ENCODE results near the gene AQP3. TPM values are rescaled to one million over a fixed set of nuclear protein-coding genes. Genes with fewer than 3 reads are reported as not detected.

AQP3 gene
- total RNA-seq, 1 experiment from 2014 or later: 1.0 TPM

DNA sequence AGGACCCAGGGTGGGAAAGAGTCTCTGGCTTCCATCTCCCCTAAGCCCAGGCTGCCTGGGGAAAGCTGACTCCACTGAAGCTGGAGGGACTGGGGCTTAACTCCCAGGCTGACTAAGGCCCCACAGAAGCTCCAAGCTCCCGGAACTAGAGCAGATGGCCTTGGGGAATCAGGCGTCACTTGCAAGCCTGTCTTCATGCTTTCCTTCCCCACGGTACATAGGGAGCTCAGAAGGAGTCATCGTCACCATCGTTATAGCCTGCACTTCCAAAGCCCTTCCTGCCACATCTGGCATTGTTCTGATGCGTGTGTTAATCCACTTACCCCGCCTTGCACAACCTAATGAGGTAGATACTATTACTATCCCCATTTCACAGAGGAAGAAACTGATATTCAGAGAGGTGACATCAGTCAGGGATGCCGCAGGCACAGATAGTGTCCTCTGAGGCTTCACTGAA lies 11.5 kb downstream of the AQP3 start:
- no peak for TF ChIP-seq CTCF (IDR thresholded peaks at IDR 0.05)
- TF ChIP-seq SIN3A (IDR thresholded peaks at IDR 0.05; ENCODE audit: borderline replicate concordance, insufficient read depth, low read depth, low read length): no peak
- TF ChIP-seq TCF7L2 (IDR thresholded peaks at IDR 0.05; ENCODE audit: low read depth, low read length): no peak
- no peak for TF ChIP-seq POLR2AphosphoS5 (IDR thresholded peaks at IDR 0.05; ENCODE audit: low read depth, low read length)
- TF ChIP-seq, protein P1, sequence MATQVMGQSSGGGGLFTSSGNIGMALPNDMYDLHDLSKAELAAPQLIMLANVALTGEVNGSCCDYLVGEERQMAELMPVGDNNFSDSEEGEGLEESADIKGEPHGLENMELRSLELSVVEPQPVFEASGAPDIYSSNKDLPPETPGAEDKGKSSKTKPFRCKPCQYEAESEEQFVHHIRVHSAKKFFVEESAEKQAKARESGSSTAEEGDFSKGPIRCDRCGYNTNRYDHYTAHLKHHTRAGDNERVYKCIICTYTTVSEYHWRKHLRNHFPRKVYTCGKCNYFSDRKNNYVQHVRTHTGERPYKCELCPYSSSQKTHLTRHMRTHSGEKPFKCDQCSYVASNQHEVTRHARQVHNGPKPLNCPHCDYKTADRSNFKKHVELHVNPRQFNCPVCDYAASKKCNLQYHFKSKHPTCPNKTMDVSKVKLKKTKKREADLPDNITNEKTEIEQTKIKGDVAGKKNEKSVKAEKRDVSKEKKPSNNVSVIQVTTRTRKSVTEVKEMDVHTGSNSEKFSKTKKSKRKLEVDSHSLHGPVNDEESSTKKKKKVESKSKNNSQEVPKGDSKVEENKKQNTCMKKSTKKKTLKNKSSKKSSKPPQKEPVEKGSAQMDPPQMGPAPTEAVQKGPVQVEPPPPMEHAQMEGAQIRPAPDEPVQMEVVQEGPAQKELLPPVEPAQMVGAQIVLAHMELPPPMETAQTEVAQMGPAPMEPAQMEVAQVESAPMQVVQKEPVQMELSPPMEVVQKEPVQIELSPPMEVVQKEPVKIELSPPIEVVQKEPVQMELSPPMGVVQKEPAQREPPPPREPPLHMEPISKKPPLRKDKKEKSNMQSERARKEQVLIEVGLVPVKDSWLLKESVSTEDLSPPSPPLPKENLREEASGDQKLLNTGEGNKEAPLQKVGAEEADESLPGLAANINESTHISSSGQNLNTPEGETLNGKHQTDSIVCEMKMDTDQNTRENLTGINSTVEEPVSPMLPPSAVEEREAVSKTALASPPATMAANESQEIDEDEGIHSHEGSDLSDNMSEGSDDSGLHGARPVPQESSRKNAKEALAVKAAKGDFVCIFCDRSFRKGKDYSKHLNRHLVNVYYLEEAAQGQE (IDR thresholded peaks at IDR 0.05; ENCODE audit: insufficient read depth in 1 of 2, low read depth in 2 of 2, low read length in 1 of 2): no peak
- intact Hi-C loops (cut with micrococcal nuclease; ENCODE audit: unreplicated experiment): no loop called here
- in situ Hi-C loops (cut with HindIII; ENCODE audit: low pct_unique_long_range_greater_than_20kb, low sequenced_read_pairs): no loop called here
- ATAC-seq (no peak), DNase-seq (ENCODE audit: low read depth, low spot score) (no peak)
- Histone ChIP-seq H3K27me3 (ENCODE audit: control insufficient read depth, insufficient read depth, low read length) (no peaks in the 10 kb centered on the region), H3K4me3 (ENCODE audit: low read depth in 2 of 2, low read length in 2 of 2) (no peak overlapping the region), H3K9me3 (ENCODE audit: control insufficient read depth, insufficient read depth, low read depth, low read length) (no peaks in the 10 kb centered on the region), H3K4me1 (ENCODE audit: control insufficient read depth, insufficient read depth, low read length) (no peaks in the 10 kb centered on the region), H3K36me3 (ENCODE audit: control insufficient read depth, insufficient read depth, low read length) (no peaks in the 10 kb centered on the region), H3K27ac (ENCODE audit: low read length) (no peak overlapping the region)
- no TSS peak for BruUV-seq (replicated peaks)
- POLR2A ChIA-PET: interaction anchor here (0.6 kb wide), 1 partner anchor 302 kb away, joined by 21 read pairs; no protein-coding TSS in a partner anchor
- CTCF ChIA-PET: interaction anchor here (1.1 to 1.4 kb wide), 2 partner anchors 11 to 32 kb away, joined by 4 to 6 read pairs; partner anchors contain the start of gene AQP3

DNA sequence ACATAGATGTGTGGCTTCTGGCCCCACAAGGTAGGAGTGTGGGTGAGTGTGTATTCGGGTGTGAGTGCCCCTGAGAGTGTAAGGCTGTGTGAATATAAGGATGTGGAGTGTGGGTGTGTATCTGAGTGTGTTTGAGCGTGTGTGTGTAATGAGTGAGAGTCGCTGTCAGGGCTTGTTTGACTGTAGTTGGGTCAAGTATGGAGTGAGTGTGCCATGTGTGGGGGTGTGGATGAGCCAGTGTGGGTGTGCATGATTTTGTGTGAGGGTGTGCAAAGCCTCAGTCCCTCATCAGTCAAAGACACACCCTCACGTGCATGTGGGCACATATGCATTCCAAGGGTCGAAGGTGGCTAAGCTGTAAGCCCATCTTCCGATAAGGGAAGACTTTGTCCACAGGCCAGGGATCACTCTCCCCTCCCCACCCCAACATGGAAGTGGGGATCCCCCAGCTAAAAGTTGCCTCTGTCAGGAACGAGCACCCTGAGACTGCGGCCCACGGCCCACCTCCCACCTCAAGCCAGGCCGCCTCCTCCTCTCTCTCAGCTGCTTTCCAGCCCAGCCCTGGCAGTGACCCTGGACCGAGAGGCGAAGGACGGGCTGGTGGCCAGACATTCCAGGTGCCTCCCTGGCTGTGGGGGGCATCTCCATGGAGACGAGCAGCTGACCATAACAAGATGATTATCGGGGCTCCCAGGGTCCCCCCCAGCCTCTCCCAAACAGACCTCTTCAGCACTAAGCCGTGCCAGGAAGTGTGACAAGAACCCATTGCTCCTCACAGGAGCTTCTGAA lies 12.9 kb downstream of the AQP3 start:
- no TSS peak for BruUV-seq (replicated peaks)
- no peaks in the 10 kb centered on the region for H3K4me1 ChIP-seq (ENCODE audit: control insufficient read depth, insufficient read depth, low read length)
- no peak for TF ChIP-seq TCF7L2 (IDR thresholded peaks at IDR 0.05; ENCODE audit: low read depth, low read length)
- TF ChIP-seq CTCF (IDR thresholded peaks at IDR 0.05): no peak
- no peak for TF ChIP-seq POLR2AphosphoS5 (IDR thresholded peaks at IDR 0.05; ENCODE audit: low read depth, low read length)
- ATAC-seq (no peak), DNase-seq (ENCODE audit: low read depth, low spot score) (no peak)
- CTCF ChIA-PET: interaction anchor here (1.0 to 1.4 kb wide), 4 partner anchors 13 to 31 kb away, joined by 4 to 6 read pairs (median 4); partner anchors contain the start of gene AQP3
- intact Hi-C loops (cut with micrococcal nuclease; ENCODE audit: unreplicated experiment): no loop called here
- POLR2A ChIA-PET: no interaction called here
- H3K36me3 ChIP-seq (ENCODE audit: control insufficient read depth, insufficient read depth, low read length): no peaks in the 10 kb centered on the region
- in situ Hi-C loops (cut with HindIII; ENCODE audit: low pct_unique_long_range_greater_than_20kb, low sequenced_read_pairs): no loop called here
- H3K9me3 ChIP-seq (ENCODE audit: control insufficient read depth, insufficient read depth, low read depth, low read length): no peaks in the 10 kb centered on the region
- no peak overlapping the region for H3K27ac ChIP-seq (ENCODE audit: low read length)
- no peak overlapping the region for H3K4me3 ChIP-seq (ENCODE audit: low read depth in 2 of 2, low read length in 2 of 2)
- no peaks in the 10 kb centered on the region for H3K27me3 ChIP-seq (ENCODE audit: control insufficient read depth, insufficient read depth, low read length)
